ENCODE measurements around the gene C6orf132.

Gene C6orf132

DNA sequence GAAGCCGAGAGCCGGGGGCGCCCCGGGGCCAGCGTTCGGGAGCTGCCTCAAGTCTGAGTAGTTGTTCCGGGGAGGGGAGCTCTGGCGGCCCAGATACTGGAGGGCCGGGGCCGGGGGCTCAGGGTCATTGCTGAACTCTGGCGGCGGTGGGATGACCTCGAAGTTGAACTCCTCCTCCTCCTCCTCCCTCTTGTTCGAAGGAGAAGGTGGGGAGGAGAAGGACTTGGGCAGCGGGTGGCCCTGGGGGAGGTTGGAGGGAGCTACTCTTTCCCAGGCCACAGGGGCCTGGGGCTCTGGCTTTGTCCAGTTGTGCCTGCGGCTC lies 37.7 kb downstream of the C6orf132 start:
- DNase-seq (ENCODE audit: low read depth in 3 of 3) = no peak

DNA sequence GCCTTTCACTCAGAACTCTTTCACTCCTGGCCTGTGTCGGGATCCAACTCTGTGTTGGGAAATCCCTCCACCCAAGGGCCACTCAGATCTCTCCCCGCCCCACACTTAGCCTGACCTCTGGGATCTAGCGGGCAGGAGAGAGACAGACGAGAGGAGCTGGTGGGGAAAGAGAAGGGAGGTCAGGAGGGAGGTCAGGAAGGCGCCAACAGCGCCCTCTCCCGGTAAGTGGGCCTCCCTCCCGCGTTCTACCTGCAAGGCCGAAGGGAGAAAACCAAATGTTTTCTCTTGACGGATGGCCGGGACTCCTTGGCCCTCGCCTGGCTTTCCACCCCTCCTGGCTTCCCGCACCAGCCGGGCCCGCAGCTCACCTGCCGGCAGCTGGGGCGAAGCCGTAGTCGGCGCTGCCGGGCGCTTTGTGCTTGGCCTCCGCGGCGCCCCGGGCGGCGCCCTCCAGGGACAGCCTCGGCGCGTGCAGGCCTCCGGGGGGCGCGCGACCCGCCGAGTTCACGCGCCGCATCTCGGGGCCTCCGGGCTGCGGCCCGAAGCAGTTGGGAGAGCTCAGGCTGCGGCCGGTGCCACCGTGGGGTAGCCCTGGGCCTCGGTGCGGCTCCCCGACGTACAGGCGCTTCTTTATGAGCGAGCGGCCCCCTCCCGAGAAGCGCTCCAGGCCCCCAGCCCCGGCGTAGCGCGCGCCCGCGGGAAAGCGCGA lies 38.2 kb downstream of the C6orf132 start:
- DNase-seq (ENCODE audit: low read depth in 3 of 3) = peak; percentile 63 to 77 (median 70)

DNA sequence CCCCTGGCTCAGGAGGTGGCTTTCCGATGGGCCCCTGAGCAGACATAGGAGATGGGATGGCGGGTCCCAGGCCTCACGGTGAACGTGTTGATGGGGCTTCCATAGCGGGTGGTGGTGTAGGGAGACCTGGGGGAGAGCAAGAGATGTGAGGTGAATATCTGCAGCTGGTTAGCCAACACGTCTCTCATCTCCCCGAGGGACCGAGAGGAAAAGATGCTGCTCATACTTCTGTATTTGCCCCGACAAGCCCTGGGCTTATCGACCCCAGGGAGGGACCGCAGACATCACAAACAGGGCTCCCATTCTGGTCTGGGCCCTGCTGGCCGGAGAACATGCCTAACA lies 38.7 kb downstream of the C6orf132 start:
- DNase-seq (ENCODE audit: low read depth in 3 of 3) = no peak

DNA sequence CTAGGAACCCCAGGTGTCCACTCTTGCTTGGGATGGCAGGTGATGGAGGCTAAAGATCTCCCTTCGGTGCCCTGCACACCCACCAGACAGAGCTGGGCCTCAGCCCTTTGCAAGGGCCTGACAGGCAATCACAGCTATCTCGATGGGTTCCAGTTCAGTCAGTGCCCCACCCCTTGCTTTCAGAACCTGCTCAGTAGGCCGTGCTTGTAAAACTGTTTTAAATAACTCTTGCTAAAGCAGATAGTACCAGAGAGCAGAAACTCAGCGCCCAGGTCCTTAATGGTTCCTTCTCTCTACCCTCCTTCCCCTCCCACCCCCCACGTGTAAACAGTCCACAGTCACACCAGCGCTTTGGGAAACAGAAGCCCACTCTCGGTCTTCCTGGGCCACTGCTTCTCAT lies 39.2 kb downstream of the C6orf132 start:
- DNase-seq (ENCODE audit: low read depth in 3 of 3) = no peak

DNA sequence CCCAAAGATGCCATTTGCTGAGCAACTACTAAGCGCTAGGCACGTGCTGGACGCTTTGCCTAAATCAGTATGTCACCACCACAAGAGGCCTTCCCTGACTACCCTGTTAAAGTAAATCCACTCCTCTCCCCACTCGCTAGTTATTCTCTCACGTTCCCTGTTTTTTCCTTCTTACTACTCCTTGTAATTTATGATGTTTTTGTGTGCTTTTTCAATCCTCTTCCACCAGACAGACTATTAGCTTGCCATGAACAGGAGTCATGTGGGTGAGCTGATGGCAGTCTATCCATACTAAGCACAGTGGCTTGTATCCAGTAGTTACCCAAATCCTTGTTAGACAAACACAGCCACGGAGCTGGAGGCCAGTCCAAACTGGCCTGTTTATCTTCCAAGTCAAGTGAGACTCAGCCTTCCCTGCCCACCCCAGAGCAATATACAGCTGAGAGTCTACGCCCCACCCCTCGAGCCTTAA lies 41.2 kb downstream of the C6orf132 start:
- DNase-seq (ENCODE audit: low read depth in 3 of 3) = no peak

DNA sequence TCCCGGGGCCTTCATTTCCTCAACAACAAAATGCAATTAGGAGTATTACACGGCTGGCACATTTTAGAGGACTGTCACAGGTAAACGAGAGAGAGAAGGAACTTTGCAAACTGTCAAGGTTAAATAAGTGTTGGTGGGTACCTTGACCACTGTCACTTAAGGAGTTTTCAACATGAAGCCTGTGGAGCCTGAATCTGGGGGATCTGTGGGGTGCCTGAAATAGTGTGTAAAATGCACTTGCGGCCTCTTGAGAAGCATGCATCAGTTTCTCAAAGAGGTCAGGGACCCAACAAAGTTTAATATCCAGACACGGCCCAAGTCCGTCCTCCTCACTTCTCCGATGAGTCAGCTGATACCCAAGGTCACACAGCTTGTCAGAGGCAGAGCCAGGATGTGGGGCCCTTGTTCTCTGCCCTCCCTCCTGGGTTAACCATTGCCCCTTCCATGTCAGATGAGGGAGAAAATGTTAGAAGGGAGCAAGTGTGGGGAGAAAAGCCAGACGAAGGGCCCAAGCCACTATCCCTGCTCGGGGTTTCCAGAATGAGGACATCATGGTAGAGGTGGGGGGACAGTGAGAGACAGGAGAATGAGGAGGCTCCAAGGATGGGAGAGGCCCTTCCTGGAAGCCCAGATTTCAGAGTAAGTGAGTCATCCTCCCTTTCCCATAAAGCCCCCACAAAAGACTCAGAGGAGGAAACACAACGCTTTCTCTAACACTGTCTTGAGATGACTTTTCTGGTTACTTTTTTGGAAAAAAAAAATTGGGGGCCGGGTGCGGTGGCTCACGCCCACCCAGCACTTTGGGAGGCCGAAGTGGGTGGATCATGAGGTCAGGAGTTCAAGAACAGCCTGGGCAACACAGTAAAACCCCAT lies 42.2 kb downstream of the C6orf132 start:
- peak in 1 of 3 donors; percentile 18 for DNase-seq (ENCODE audit: low read depth in 3 of 3)

DNA sequence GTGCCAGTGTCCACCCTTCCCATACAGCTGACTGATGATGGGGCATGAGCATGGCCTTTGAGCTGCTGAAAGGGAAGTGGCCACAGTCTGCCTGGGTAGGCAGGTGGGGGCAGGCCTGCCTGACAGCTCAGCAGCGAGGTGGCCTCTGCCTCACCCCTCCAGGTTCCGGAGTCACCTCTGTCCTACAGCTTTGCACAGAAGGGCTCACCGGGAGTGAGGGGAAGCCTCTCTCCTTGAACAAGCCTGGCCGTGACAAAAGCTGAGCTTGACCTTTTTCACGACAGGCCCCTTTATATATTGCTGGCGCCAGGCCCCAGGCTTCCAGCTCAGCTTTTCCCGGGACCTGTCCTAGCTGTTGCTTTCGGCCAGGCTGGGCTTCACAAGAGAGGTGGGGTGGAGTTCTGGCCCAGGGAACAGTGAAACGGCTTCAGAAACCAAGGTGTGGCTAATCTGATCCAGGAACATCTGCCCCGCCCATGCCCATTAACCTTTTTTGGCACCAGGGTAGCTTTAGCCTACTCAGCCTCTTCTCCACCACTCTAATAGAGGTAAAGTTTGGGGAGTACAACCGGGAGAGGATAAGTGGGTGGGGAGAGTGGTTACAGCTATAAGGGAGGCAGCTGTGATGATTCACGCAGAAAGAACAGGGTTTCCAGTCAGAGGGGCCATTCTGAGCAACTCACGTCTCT lies 42.9 kb downstream of the C6orf132 start:
- DNase-seq (ENCODE audit: low read depth in 3 of 3) = peak in 1 of 3 donors; percentile 10

DNA sequence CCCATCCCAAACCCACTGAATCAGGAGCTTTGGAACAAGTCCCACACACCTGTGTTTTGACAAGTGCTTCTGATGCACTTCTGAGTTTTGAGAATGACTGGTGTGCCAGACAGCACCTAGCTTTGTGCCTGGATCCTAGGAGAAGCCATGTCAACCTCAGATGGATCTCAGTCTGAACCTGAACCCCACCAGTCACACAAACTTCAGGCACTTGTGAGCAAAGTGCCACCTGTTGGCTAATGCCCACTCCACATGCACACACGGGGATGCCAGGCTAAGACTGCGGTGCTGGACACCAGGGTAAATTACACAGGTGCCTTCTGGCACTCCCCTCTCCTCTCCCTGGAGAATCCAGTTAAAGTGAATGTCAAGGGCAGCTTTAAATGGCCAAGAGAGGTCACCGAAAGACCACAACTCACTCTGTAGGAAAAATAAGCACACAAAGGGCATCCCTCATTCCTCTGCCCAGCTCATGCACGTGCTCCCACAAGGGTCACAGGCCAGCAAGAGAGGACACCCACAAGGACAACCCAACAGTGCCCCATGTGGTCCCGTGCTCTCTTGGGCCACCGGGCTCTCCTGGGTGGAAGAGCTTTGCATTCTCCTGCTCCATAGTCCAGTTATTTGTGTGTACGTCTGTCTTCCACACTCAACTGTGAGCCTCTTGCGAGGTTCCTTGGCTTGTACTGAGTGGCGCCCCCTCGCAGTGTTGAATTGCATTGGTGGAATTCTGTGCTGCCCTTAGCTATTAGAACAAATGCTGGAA lies 46.5 kb downstream of the C6orf132 start:
- no peak for DNase-seq (ENCODE audit: low read depth in 3 of 3)

DNA sequence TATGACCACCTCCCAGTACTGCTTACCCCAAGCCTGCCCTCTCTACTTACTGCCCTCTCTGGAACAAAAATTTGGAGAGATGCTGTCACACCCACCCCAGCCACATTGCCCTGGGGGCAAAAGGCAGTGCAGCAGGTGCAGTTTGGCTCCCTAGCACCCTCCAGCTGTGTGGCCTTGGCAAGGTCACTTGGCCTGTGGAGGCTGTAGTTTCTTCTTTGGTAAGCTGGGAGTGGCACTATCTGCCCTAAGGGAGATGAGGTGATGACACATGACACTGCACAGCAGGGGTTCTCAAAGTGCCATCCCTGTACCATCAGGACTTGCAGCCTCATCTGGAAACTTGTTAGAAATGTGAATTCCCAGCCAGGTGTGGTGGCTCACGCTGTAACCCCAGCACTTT lies 47.3 kb downstream of the C6orf132 start:
- no peak for DNase-seq (ENCODE audit: low read depth in 3 of 3)

DNA sequence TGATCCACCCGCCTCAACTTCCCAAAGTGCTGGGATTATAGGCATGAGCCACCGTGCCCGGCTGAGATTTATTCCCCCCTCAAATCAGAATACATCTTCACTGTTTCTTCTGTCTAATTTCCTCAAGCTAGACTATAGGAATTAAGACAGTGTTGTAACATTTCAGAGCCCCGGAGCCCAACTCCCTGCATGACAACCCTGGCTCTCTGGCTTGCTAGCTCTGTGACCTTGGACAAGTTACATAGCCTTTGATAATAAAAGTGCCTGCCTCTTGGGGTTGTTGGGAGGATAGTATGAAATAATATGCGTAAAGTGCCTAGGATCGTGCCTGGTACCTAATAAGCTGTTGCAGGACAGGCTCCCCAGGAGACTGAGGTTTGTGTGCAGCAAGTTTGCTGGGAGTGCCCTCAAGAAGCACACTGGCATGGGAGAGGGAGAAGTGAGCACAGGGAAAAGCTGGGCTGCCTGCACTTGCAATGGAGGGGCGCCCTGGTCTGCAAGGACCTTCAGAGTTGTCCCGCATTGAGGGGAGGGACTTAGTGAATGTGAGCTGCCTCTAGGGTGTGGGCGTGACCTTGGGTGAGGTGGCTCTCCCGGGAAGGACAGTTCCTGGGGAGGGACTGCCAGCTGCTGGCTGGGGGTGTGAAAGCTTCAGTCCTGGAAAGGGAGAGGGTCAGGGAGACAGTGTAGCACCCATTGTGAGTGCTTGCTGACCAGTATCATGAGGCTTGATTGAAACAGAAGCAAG lies 48.7 kb downstream of the C6orf132 start:
- DNase-seq (ENCODE audit: low read depth in 3 of 3) = no peak

DNA sequence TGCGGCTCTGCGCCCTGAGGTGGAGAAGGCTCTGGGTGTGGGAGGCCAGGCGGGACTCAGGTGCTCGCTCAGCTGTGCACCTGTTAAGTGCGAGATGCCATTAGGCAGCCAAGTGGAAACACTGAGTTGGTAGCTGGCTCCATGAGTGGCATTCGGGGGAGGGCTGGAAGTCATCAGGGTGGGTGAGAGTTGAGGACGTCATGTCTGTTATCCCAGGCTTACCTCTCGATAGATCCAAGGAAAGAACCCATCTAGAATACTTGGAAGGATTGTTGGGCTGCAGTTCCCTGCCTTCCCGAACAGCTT lies 50.7 kb downstream of the C6orf132 start:
- no peak for DNase-seq (ENCODE audit: low read depth in 3 of 3)

DNA sequence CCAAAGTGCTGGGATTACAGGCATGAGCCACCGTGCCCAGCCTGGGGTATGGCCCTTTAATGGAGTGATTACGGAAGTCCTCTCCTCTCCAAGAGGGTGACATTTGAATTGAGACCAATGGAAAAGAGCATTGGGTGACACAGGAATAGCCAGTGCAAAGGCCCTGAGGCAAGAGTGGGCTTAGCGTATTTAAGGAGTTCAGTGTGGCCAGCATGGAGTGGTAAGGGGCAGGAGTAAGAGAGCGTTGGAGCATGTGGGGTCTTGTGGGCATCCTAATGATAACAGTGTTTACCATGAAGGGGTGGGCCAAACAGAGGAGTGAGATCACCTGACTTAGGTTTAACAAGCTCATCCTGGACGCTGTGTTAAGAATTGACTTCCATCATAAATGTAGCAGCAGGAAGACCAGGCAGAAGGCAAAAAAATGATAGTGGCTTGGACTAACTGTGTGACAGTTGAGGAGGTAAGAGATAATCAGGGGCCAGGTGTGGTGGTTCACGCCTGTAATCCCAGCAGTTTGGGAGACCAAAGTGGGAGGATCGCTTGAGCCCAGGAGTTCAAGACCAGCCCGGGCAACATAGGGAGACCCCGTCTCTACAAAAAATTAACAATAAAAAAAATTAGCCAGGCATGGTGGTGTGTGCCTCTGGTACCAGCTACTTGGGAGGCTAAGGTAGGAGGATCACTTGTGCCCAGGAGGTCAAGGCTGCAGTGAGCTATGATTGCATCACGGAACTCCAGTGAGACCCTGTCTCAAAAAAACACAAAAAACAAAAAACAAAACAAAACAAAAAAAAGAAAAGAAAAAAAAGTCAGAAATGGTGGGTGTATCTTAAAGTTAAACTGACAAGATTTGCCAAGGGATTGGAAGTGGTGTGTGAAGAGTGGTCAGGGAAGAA lies 51.4 kb downstream of the C6orf132 start:
- DNase-seq (ENCODE audit: low read depth in 3 of 3) = no peak

DNA sequence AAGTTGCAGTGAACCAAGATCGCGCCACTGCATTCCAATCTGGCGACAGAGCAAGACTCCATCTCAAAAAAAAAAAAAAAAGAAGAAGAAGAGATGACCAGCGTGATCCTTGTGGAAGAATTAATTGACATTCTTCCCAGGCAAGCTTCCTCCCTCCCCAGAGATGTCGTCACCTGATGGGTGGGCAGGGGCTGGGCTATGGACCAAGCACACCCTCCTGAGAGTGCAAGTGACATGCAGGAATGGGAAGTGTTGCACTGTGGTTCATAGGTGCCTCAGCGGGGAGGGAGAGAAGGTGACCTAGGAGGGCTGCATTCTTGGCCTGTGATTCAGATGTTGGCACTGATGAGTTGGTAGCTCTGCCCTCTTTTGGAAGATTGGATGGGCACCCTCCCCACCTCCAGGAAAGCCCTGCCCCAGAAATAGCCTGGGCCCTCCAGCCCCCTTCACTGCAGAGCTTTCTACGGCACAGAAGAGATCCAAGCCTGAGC lies 54.3 kb downstream of the C6orf132 start:
- no peak for DNase-seq (ENCODE audit: low read depth in 3 of 3)

DNA sequence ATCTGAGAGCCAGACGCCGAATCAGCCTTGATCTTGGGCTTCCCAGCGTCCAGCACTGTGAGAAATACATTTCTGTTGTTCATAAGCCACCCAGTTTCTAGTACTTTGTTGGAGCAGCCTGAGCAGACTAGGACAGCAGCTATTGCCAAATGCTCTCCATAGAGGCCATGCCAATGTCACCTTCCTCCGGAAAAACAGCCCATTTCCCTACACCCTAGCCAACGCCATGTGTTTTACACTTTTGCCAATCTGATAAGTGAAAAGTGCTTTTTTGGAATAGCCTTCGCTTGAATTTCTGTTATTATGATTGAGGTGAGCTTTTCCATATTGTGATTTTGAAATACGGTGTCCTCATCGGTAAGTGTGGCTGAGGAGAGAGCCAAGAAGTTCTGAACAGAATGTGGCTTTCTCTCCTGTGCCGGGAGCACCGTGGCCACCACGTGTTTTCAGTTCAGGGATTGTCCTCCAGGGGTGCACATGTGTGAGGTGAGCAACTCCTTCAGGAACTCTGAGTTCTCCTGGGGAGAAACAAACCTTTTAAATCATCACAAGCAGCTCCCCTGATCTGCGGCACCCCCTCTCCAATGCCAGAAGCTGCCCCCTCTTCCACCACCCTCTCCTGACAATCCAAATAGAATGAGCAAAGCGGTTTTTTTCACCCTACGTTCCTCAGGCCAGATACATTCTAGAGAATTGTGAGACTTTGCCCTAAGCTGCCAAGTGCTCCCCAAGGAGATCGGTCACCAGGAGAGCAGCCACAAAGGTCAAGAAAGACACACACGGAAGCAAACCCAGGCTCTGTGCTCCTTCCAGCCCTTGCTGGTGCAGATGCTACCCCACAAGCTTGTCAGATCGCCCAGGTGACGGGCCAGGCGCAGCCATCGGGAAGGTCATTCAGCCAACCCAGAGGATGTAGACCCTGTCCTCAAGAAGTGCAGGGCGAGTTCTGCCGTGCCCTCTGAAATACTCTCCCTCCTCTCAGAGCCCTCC lies 56.1 kb downstream of the C6orf132 start:
- no peak for DNase-seq (ENCODE audit: low read depth in 3 of 3)

DNA sequence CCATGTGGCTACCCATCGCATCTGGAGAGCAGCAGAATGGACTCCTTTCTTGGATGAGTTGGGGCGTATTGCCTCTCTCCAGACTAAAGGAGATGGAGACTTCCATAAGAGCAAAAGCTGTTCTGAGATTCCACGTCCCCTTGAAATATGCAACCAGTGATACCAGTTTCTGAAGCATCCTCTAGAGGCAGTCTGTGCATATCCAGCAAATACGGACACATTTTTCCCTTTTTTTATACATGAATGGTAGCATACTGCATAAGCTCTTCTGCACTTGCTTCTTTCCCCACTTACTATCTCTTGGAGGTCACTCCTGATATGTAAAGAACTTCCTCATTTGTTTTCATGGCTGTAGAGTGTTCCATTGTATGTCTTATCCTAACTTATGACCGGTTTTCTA lies 57.5 kb downstream of the C6orf132 start:
- no peak for DNase-seq (ENCODE audit: low read depth in 3 of 3)

DNA sequence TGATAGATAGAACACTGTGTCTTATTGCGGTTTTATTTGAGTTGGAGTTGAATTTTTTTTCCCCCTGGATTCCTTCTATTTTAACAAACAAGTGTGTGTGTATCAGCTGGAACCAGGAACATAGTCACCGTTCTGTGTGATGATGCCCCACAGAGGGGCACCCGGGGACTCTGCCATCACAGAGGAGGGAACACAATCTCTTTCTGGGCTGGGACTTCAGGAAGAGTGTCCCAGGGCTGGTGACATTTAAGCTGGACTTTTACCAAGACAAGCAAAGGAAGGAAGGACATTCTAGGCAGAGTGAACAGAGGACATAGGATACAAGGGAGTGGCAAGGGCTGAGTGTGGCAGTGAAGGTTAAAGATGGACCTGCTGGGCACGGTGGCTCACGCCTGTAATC lies 58.9 kb downstream of the C6orf132 start:
- no peak for DNase-seq (ENCODE audit: low read depth in 3 of 3)

DNA sequence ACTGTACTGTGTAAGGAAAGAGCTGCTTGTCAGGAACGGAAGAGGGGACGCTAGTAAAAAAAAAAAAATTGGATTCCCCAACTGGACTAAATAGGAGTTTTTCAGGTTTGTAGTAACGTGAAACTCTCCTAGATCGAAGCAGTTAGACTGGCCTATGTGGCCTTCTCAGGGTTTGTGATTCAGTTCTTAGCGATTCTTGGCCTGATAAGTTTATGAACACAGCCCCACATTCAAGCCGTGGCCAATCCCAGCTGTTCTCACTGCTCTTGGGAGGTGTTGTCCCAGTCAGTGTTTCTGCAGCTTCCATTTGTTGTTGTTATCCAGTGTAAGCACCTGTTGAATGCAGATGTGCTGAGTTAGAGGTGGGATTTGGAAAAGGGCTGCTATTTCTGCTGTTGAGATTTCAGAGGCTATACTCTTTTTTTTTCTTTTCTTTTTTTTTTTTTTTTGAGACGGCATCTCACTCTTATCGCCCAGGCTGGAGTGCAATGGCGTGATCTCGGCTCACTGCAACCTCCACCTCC lies 62.4 kb downstream of the C6orf132 start:
- DNase-seq (ENCODE audit: low read depth in 3 of 3) = no peak

DNA sequence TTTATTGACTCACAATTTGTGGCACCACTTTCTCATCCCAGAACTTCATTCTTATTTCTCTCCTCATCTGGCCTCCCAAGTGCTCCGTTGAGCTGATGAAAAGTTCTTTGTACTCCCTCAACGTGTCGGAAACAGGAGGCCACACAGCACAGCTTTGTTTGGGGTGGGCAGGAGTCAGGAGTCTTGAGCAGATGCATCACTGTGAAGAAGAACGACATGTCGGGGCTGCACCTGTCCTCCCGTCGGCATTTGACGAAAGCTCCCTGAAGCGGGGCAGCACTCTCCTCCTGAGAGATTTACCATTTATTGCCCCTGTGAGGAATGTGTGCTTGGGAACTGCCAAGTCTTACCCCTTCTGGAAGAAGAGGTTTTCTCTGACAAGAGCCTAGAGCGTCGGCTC lies 64.0 kb downstream of the C6orf132 start:
- no peak for DNase-seq (ENCODE audit: low read depth in 3 of 3)
